Tibial artery (tissue), 4 donors: ENCODE data around the gene MTFMT.

Experiments used
- DNase-seq, 2 donors: peaks; one replicate each; pipeline ENCODE4 v3.0.0-alpha.2; 2019
- H3K27ac ChIP-seq, 2 donors: fragments of 200-600 bp; sonication (generic) in 1 of 2; 1 replicate in 1 of 2; 2 replicates in 1 of 2; pipeline ENCODE4 v1.5.1; 2018 to 2019; ENCODE audit warnings: mild to moderate bottlenecking in 1 of 2
- H3K27me3 ChIP-seq, 2 donors: fragments of 200-600 bp; sonication (generic) in 1 of 2; one replicate each; pipeline versions ENCODE4 v1.5.1 to v1.6.0; 2016 to 2019
- H3K36me3 ChIP-seq, 3 donors: fragments of 200-600 bp; sonication (generic) in 2 of 3; one replicate each; pipeline ENCODE4 v1.5.1; 2016 to 2019; ENCODE audit warnings: mild to moderate bottlenecking in 2 of 3
- H3K4me1 ChIP-seq, 4 donors: fragments of 200-600 bp; sonication (generic) in 2 of 4; 1 replicate in 3 of 4; 2 replicates in 1 of 4; pipeline ENCODE4 v1.5.1; 2016 to 2019
- H3K4me3 ChIP-seq, 2 donors: fragments of 200-600 bp; sonication (generic) in 1 of 2; 1 replicate in 1 of 2; 2 replicates in 1 of 2; pipeline ENCODE4 v1.5.1; 2018 to 2019; ENCODE audit warnings: mild to moderate bottlenecking in 2 of 2
- H3K9me3 ChIP-seq, 3 donors: fragments of 200-600 bp; sonication (generic) in 1 of 3; one replicate each; pipeline ENCODE4 v1.5.1; 2016 to 2019
- intact Hi-C: fragments of 100-400 bp; cut with DNase I; formaldehyde crosslinking; loops from one replicate; pipeline ENCODE4 v1.15.0; 2023; ENCODE audit warnings: low total_unique reads
- TF ChIP-seq, protein P1 (sequence below), 2 experiments: fragments of 200-600 bp in 1 of 2; fragments of 450-650 bp in 1 of 2; IDR thresholded peaks; one replicate each; pipeline ENCODE4 v1.5.1; 2017 to 2019; ENCODE audit warnings: antibody characterized with exemption in 2 of 2, mild to moderate bottlenecking in 1 of 2, moderate library complexity in 1 of 2

MTFMT gene

DNA sequence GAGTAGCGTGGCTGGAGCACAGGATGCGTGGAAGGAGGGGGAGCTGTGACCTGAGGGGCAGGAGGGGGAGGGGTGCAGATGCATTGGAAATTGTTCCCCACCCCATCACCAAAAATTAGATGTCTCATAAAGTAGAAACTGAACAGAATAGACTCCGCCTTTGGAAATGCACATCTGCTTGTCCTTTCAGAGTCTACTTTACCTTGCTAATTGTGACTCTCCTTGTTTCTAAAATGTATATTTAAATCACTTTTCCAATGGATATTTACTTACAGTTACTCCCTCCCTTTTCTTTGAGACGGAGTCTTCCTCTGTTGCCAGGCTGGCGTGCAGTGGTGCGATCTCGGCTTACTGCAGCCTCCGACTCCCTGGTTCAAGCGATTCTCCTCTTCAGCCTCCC, 70.3 kb downstream of the MTFMT start:
- intact Hi-C loops = no loop called here
- no peaks in the 10 kb centered on the region for H3K4me1 ChIP-seq
- H3K9me3 ChIP-seq = no peaks in the 10 kb centered on the region
- no peak for DNase-seq
- no peaks in the 10 kb centered on the region for H3K27me3 ChIP-seq
- H3K4me3 ChIP-seq = no peak overlapping the region
- H3K27ac ChIP-seq = no peak overlapping the region
- H3K36me3 ChIP-seq = peaks cover 82 to 92% (median 88%) of the 10 kb centered on the region in 3 donors
- TF ChIP-seq, protein P1, sequence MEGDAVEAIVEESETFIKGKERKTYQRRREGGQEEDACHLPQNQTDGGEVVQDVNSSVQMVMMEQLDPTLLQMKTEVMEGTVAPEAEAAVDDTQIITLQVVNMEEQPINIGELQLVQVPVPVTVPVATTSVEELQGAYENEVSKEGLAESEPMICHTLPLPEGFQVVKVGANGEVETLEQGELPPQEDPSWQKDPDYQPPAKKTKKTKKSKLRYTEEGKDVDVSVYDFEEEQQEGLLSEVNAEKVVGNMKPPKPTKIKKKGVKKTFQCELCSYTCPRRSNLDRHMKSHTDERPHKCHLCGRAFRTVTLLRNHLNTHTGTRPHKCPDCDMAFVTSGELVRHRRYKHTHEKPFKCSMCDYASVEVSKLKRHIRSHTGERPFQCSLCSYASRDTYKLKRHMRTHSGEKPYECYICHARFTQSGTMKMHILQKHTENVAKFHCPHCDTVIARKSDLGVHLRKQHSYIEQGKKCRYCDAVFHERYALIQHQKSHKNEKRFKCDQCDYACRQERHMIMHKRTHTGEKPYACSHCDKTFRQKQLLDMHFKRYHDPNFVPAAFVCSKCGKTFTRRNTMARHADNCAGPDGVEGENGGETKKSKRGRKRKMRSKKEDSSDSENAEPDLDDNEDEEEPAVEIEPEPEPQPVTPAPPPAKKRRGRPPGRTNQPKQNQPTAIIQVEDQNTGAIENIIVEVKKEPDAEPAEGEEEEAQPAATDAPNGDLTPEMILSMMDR (IDR thresholded peaks at IDR 0.05) = no peak

GRCh38 chr15:64954395-64954794, 75.0 kb downstream of the MTFMT start:
- no peak for DNase-seq
- Histone ChIP-seq H3K36me3 (peaks cover 38 to 53% (median 46%) of the 10 kb centered on the region in 3 donors), H3K4me1 (no peaks in the 10 kb centered on the region), H3K27ac (no peak overlapping the region), H3K9me3 (no peaks in the 10 kb centered on the region), H3K4me3 (no peak overlapping the region), H3K27me3 (no peaks in the 10 kb centered on the region)
- intact Hi-C loops = no loop called here
- TF ChIP-seq, protein P1 (IDR thresholded peaks at IDR 0.05) = no peak

DNA sequence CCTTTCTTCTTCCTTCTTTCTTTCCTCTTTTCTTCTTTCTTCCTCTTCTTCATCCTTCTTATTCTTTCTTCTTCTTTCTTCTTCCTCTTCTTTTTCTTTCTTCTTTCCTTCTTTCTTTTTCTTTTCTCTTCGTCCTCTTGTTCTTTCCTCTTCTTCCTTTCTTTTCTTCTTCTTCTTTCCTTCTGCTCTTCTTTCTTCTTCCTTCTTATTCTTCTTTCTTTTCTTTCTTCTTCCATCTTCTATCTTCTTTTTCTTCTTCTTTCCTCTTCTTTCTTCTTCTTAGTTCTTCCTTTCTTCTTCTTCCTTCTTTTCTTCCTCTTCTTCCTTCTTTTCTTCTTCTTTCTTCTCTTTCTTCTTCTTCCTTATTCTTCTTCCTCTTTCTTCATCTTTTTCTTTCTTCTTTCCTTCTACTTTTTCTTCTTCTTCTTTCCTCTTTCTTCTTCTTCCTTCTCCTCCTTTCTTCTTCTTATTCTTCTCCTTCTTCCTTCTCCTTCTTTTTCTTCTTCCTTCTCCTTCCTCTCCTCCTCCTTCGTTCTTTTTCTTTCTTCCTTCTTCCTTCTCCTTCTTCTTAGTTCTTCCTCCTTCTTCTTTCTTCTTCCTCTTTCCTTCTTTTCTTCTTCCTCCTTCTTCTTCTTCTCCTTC, 77.5 kb downstream of the MTFMT start:
- no peaks in the 10 kb centered on the region for H3K9me3 ChIP-seq
- no peaks in the 10 kb centered on the region for H3K4me1 ChIP-seq
- H3K27ac ChIP-seq = no peak overlapping the region
- TF ChIP-seq, protein P1 (IDR thresholded peaks at IDR 0.05) = no peak
- H3K36me3 ChIP-seq = peaks cover 20 to 43% (median 31%) of the 10 kb centered on the region in 3 donors
- no peak for DNase-seq
- intact Hi-C loops = no loop called here
- H3K27me3 ChIP-seq = no peaks in the 10 kb centered on the region
- no peak overlapping the region for H3K4me3 ChIP-seq
